ENCODE results near the gene CSF2.

- TF ChIP-seq TCF7L2 (IDR thresholded peaks at IDR 0.05; ENCODE audit: low read depth, low read length): no peak
- no peak for TF ChIP-seq ZMYM4 (CRISPR knock-in tag; IDR thresholded peaks at IDR 0.05)
- no peak for TF ChIP-seq EZH2 (conservative IDR thresholded peaks at IDR 0.05; ENCODE audit: low read depth, low read length)
- no peak for TF ChIP-seq TCF7 (IDR thresholded peaks at IDR 0.05; ENCODE audit: low read depth)
- no peak for TF ChIP-seq CTCF (CRISPR knock-in tag; IDR thresholded peaks at IDR 0.05)
- no peak for TF ChIP-seq SOX6 (IDR thresholded peaks at IDR 0.05)
- TF ChIP-seq SOX6 (CRISPR knock-in tag; IDR thresholded peaks at IDR 0.05): no peak
- no peak for TF ChIP-seq SRF (IDR thresholded peaks at IDR 0.05; ENCODE audit: low read depth, low read length)
- TF ChIP-seq JUND (CRISPR knock-in tag; IDR thresholded peaks at IDR 0.05): no peak
- TF ChIP-seq ZNF274 (CRISPR knock-in tag; IDR thresholded peaks at IDR 0.05): no peak
- TF ChIP-seq SP1 (IDR thresholded peaks at IDR 0.05): no peak
- no peak for TF ChIP-seq SP1 (CRISPR knock-in tag; IDR thresholded peaks at IDR 0.05)
- TF ChIP-seq BCL3 (CRISPR knock-in tag; IDR thresholded peaks at IDR 0.05): no peak
- no peak for TF ChIP-seq GMEB1 (CRISPR knock-in tag; IDR thresholded peaks at IDR 0.05; ENCODE audit: borderline replicate concordance)
- TF ChIP-seq ATF2 (CRISPR knock-in tag; IDR thresholded peaks at IDR 0.05): no peak
Measured at GRCh38 chr5:132069994-132070393, 3.6 kb upstream of the CSF2 start.
